Sciatic nerve (tissue), 2 donors: ENCODE results near the gene ST13. TPM values are rescaled to one million over a fixed set of nuclear protein-coding genes. Genes with fewer than 3 reads are reported as not detected.
A peak's percentile ranks its signal among the peaks of the same experiment; 100 is the strongest.
"Not testable (repeated sequence)": the region's sequence is repeated elsewhere in the genome, so short reads cannot be mapped to it uniquely, and the experiment has no call there.

Experiments used
- ATAC-seq: fragments of 200-7000 bp; cut with Tn5 transposase; one replicate; pipeline ENCODE4 v1.9.1; 2020; ENCODE audit warnings: mild to moderate bottlenecking, moderate library complexity
- DNase-seq: peaks from one replicate; pipeline ENCODE4 v3.0.0-alpha.2; 2020; ENCODE audit warnings: low spot score
- intact Hi-C: fragments of 100-400 bp; cut with DNase I; formaldehyde crosslinking; loops from one replicate; pipeline ENCODE4 v1.14.2; 2022
- total RNA-seq: library from RNA; stranded (reverse); fragmentation: NEBNext Ultra II Directional; extraction: Animal tissue kit (Norgen Biotek cat#: 25700); gene quantifications from one replicate; pipeline ENCODE4 v1.2.1, GENCODE V29; 2021
- donor health status: DM: no; HTN: no; CAD: no.
- donor health status: DM: no; HTN: no; CAD: no.

Gene ST13
- total RNA-seq, 1 donor from 2014 or later, result 238 TPM

DNA sequence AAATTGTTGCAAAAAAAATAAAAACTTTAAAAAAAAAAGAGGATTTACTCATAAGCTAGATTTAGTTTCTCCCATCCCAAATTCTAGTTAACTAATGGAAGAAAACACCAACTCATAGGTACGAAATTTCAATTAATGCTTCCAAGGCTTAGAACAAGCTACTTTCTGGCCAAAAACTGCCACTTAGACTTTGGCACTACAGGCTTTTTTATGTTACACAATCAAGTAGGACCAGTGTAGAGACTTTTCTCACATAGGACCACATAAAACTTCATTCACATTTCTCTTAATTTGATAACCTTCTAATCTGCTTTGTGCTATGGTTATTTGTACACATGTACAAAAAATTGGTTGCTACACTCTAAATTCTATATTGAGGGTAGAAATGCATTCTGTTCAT, 3.1 kb downstream of the ST13 start:
- DNase-seq, result no peak
- no peak for ATAC-seq
- intact Hi-C loops, result no loop called here

DNA sequence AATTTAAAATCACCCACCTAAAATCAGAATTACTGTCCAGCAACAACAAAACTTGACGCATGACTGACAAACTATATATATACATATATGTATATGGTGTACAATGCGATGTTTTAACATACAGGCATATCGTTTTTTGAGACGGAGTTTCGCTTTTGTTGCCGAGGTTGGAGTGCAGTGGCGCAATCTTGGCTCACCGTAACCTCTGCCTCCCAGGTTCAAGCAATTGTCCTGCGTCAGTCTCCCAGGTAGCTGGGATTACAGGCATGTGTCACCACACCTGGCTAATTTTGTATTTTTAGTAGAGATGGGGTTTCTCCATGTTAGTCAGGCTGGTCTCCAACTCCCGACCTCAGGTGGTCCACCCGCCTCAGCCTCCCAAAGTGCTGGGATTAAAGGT, 10.6 kb downstream of the ST13 start:
- intact Hi-C loops, ATAC-seq, DNase-seq: not testable (repeated sequence)

DNA sequence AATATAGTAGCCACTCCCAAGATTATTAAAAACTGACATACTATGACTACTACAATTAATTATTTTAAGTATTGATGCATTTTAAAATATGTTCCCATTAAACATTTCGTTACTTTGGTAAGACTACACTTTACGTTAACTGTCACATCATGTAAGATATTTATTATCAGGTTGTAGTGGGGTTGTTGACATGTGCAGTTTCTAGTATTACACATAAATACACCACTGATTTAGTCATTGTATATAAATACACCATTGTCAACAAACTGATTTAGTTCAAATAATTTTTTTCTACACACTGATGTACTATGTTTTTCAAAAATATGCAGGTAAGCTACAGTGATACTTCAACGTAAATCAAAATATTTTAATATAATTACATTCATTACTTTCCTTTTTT, 11.5 kb downstream of the ST13 start:
- ATAC-seq, result no peak
- intact Hi-C loops, result no loop called here
- no peak for DNase-seq

DNA sequence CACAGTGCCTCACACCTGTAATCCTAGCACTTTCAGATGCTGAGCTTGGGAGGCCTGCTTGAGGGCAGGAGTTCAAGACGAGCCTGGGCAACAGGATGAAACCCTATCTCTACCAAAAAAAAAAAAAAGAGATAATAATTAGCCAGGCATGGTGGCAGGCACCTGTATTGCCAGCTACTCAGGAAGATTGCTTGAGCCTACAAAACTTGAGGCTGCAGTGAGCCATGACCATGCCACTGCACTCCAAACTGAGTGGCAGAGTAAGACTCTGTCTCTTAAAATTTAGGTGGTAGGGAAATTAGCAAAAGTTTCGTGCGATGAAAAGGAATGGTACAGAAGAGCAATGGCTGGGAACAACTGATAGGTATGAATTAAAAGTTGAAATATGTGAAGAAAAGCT, 18.0 kb downstream of the ST13 start:
- intact Hi-C loops, result no loop called here
- DNase-seq (no peak), ATAC-seq (no peak)

DNA sequence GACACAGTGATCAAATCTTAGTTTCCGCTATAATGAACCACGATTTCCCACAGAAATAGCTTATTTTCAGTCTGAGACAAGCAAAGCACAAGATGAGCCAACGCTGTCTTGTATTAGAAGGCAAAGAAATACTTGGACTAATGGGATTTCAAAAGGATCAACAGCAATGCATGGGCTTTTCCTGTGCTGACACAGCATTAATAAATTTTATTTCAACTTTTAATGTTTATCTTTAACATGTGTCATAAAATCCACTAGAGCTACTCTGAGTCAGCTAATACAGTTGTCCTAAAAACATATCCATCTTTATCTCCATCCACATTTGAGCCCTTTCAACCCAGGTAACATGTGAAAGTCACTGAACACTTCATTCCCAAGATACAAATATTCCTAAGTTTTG, 21.8 kb downstream of the ST13 start:
- ATAC-seq (no peak), DNase-seq (no peak)
- intact Hi-C loops, result no loop called here

DNA sequence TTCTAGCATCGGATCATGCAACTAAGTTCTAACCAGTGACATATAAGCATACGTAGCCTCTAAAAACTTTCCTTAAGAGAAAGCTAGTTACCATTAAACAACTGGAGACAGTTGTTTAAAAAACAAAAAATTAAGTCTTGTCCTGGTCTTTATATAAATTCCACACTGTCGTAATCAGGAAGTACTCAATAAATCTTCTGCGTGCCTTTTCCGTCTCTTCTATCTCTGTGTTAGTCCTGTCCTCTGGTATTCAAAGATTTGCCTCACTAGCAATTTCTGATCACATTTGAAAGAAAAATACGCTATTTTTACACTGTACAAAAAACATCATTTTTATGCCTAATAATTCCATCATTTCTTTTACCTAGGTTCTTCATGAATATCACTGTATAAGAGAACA, 27.3 kb downstream of the ST13 start:
- DNase-seq (no peak), ATAC-seq (no peak)
- intact Hi-C loops, result no loop called here

DNA sequence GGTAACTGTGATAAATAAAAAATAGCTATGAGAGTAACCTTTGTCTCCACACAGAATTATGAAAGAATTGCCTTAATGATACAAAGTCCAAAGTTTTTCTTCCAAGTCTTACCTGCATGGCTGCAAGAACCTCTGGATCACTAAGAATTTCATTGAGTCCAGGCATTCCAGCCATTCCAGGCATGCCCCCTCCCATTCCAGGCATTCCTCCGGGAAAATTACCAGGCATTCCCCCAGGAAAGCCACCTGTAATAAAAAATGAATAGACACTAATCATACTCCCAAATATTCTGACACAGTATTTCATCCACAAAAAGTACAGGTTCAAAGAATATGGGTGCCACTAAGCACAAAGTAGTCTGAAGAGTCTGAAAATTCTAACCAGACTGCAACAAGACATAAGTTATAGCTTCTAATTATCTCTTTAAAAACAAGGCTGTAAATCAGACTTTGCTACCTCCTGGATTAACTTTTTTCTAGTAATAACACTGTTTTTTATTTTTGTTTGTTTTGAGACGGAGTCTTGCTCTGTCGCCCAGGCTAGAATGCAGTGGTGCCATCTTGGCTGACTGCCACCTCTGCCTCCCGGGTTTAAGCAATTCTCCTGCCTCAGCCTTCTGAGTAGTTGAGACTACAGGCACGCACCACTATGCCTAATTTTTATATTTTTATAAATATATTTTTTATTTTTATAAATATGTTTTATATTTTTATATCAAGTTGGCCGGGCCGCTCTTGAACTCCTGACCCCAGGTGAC, 29.3 kb downstream of the ST13 start:
- ATAC-seq, result no peak
- DNase-seq, result no peak
- intact Hi-C loops, result no loop called here

DNA sequence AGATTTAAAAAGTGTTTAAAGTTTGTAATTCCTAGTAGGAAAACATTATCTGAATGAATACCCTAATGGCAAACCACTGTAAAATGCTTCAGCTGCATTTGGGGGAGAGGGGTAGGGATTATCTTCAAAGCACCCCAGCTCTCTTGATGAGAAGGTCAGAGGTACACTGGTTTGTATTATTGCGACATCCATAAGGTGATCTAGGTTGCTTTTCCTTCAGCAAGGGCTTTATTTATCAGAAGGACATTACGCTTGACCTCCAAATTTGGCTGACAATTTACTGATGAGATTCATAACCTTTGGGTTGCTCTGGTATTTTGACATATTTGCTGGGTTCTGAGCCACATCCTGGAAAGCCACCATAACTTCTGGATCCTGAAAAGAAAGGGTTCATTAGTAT, 30.1 kb downstream of the ST13 start:
- intact Hi-C loops, DNase-seq, ATAC-seq: not testable (repeated sequence)

DNA sequence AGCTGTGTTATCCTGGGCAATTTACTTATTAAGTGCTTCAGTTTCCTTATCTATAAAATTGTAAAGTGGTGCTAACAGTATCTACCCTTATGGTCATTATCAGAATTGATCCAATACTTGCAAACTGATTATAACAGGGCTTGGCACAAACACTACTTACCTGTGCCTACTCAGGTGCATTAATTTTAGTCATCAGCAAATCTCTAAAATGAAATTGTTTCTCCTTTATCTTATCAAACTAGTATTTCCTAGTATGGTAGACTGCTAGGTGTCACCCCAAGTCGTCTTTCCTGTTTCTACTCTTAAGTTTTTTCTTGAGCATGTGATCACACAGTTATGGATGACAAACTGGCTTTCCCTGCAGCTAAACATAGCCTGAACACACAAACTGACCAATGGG, 33.0 kb downstream of the ST13 start:
- intact Hi-C loops, result no loop called here
- ATAC-seq, result no peak

DNA sequence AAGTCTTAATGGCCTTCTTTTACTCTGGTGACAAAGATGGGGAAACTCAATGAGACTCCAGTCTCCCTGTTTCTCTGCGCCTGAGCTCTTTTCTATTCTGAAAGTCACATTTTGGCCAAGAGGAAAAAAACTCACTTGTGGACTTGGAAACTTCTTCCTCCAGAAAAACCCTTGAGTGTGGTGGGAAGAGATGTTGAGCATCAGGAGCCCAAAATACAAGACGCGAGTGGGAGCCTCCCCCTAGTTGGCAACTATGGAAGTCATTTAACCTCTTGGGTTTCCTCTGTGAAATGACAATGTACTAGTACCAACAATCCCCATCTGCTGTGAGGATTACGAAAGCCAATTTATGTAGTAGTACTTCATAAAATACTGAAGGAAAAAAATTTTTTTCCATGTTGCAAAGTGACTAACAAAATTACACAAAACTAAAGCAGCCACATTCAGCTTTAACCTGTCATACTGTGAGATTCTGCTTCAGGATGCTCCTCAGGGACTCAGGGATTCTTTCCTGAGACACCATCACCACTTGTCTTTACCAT, 36.8 kb downstream of the ST13 start:
- intact Hi-C loops, result no loop called here
- DNase-seq (no peak), ATAC-seq (no peak)

More for the DNA sequence above, 33.0 kb downstream of the ST13 start:
- DNase-seq, result no peak

DNA sequence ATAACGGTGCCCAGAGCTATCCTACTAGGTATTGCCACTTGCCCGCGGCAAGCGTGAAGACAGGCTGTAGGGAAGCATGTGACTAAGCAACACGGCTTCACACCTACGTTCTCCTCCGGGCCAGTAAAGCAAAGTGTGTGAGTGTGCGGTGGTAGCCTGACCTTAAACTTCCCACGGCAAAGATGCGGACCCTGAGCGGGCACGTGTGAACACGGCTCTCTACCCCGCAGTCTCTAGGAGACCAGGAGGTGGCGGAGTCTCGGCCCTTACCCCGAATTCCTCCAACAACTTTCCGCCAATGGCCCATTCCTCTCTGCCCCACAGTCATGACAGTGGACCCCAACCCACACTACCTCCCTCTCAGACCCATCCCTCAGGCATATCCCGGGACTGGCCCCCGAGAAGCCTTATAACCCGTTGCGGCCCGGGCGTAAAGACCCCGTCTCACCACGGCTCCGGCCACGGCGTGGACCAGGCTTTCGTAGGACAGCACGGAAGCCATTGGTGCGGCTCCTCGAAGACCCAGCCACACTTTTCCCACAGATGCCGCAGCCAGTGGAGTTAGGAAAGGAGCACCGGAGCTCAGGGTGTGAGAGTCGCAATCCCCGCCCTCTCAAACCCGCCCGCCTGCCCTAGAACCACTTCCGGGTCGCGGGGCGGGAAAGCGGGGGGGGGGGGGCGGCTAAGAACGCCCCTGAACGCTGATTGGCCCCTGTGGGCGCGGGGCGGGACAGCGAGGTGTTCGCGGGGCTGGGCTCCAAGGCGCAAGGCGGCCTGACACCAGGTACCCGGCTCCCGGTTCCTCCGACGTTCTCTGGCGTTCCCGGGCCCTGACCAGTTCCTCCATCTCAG, 37.5 kb downstream of the ST13 start, which contains the start of gene SLC25A17:
Gene SLC25A17, minus strand, starts transcription at position 600 of the 852 bp plus-strand sequence. Its CDS starts 98 bp downstream, at position 502.
- ATAC-seq (peak; percentile 98), DNase-seq (peak; percentile 92)
- intact Hi-C loops, result no loop called here

DNA sequence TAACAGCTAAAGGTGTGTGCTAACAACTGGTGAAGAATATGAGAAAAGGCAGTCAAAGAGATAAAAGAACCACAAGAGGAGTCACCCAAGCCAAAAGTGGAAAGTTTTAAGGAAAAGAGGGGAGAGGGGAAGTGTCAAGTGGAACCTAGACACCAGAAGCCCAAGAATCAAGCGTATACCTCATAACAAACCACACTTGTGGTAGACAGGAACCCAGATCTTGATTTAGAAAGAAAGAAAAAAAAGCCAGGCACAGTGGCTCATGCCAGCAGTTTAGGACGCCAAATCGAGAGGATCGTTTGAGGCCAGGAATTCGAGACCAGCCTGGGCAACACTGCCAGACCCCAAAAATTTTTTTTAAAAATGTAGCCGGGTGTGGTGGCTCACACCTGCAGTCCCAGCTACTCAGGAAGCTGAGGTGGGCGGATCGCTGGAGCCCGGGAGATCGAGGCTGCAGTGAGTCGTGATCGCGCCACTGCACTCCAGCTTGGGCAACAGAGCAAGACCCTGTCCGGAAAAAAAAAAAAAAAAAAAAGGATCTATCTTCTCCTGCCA, 38.2 kb downstream of the ST13 start:
- intact Hi-C loops, result no loop called here
- no peak for DNase-seq
- no peak for ATAC-seq

DNA sequence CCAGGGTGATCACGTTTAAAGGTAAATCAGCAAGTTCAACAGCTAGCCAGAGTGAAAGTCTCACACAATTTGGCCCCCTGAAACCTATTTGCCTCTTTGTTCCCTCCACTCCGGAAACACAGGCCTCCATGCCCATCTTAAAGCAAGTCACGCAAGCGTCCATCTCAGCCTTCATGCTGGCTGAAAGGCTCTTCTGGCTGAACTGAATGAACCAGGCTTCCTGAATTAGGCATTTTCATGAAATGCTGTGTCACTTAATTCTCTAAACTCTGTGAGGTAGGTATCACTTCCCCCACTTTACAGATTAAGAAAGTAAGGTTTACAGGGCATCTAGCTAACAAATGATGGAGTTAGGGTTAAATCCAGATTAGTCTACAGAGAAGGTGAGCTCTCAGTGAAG, 38.7 kb downstream of the ST13 start:
- DNase-seq (no peak), ATAC-seq (no peak)
- intact Hi-C loops, result no loop called here

DNA sequence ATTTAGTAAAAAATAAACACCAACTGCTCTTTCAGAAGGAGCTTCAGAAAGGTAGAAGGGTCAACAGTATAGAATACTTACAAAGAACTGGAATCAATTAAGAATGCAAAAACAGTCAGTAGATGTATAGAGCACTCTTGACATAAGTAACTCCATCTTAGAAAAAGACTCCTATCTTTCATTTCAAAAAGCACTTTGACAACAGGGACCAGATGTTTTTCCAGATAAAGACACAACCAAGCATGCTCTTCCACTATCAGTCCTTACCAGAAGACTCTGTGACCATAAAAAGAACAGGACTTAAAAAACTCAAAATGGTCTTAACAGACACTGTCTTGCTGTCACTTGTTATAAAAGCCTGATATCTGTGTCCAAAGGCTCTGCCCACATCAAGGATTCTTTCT, 42.5 kb downstream of the ST13 start:
- intact Hi-C loops, result no loop called here
- DNase-seq (no peak), ATAC-seq (no peak)

DNA sequence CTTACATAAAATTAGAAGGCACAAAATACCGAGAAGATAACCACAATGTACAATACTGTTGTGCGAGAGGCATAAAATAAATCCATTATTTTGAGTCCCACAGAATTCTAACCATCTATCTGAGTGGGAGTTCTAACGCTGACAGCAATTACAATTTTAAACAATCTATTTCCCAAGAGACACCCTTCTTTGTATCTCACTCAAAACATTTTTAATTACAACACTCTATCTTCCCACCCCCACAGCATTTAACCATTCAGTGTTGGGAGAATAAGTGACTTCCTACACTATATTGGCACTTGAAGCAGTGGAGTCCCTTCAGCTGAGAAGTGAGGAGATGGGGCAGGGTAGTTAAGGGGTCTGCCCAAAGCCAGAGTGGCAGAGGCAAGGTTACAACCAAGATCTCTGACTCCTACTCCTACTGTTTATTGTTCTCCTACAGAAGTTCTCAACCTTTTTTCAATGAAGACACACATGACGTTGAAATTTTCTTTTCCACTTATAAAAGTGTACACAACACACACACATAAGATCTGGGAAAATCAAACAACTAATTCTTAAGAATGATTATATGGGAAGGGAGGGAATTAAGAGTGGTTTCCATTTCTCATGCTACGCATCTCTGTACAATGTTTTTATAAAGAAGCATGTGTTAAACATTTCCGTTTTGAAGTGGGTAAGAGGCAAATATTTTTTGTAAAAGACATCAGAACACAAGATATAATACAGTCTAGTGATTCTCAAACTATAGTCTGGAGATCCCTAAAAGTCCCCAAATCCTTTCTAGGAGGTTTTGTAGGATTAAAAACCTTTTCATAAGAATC, 48.2 kb downstream of the ST13 start:
- no peak for DNase-seq
- intact Hi-C loops, result no loop called here
- peak; percentile 65 for ATAC-seq

DNA sequence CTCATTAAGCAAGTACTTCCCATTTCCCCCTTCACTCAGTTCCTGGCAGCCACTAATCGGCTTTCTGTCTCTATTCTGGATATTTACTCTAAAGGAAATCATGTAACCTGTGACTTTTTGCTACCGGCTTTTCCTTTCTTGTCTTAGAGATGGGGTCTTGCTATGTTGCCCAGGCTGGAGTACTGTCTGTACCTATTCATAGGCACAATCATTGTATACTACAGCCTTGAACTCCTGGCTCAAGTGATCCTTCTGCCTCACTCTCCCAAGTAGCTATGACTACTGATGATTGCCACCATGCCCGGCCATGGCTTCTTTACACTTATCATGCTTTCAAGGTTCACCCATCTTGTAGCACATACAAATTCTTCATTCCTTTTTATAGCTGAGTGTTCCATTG, 49.7 kb downstream of the ST13 start:
- ATAC-seq, result no peak
- intact Hi-C loops, result no loop called here

DNA sequence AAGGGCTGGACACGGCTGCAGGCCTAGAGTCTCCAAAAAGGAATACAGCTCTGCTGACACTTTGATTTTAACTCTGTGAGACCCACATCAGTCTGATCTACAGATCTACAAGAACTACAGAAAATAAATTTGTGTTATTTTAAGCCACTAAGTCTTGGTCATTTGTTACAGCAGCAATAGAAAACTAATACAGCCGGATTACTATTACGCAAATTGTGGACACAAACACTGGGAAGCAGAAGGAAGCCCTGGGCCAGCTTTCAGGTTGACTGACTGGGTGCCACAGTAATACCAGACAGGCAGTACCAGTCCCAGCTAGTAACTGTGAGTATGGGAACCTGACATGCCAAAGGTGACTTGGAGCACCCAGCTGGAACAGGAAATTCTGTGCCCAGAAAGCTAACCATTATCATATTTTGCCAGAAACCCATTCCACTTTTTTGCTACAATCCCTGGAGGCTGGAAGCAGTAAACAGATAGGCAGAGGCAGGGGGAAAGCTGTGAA, 50.7 kb downstream of the ST13 start:
- intact Hi-C loops, result no loop called here
- DNase-seq, result no peak
- no peak for ATAC-seq

More for the DNA sequence above, 49.7 kb downstream of the ST13 start:
- no peak for DNase-seq

DNA sequence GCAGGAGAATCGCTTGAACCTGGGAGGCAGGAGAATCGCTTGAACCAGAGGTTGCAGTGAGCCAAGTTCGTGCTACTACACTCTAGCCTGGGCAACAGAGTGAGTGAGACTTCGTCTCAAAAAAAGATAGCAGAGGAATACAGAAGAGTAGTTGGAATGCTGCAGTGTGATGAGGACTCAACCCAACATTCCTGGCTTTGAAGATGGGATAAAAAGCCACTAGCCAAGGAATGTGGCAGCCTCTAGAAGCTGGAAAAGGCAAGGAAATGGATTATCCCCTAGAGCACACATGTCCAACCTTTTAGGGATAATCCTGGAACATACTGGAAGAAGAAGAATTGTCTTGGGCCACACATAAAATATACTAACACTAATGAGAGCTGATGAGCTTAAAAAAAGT, 51.2 kb downstream of the ST13 start:
- ATAC-seq (no peak), DNase-seq (no peak)
- intact Hi-C loops, result no loop called here

DNA sequence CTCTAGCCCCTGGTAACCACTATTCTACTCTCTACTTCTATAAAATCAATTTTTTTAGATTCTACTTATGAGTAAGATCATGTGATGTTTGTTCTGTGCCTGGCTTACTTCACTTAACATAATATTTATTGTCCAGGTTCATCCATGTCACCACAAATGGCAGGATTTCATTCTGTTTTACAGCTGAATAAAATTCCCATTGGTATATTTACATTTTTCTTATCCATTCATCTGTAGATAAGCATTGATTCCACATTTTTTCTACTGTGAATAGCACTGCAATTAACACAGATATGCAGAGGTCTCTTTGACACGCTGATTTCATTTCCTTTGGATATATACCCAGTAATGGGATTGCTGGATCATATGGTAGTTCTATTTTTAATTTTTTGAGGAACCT, 53.1 kb downstream of the ST13 start:
- intact Hi-C loops, result no loop called here
- ATAC-seq, result no peak
- DNase-seq, result no peak
